Lower lobe of right lung (tissue), 2 donors: ENCODE results near the gene ADGRL3. TPM values are rescaled to one million over a fixed set of nuclear protein-coding genes. Genes with fewer than 3 reads are reported as not detected.

Experiments
- ATAC-seq, 2 donors: fragments of 200-7000 bp; cut with Tn5 transposase; one replicate each; pipeline ENCODE4 v1.9.1; 2020 to 2022; ENCODE audit warnings: mild to moderate bottlenecking in 2 of 2, moderate library complexity in 2 of 2
- DNase-seq: peaks from one replicate; pipeline ENCODE4 v3.0.0-alpha.2; 2020
- H3K27ac ChIP-seq: fragments of 200-600 bp; one replicate; pipeline ENCODE4 v1.8.0; 2022
- H3K27me3 ChIP-seq: fragments of 200-600 bp; one replicate; pipeline ENCODE4 v1.8.0; 2022; ENCODE audit warnings: low read depth
- H3K36me3 ChIP-seq: fragments of 200-600 bp; one replicate; pipeline ENCODE4 v1.8.0; 2022; ENCODE audit warnings: mild to moderate bottlenecking
- H3K4me1 ChIP-seq: fragments of 200-600 bp; one replicate; pipeline ENCODE4 v1.8.0; 2022
- H3K4me3 ChIP-seq: fragments of 200-600 bp; one replicate; pipeline ENCODE4 v1.8.0; 2022; ENCODE audit warnings: mild to moderate bottlenecking
- H3K9me3 ChIP-seq: fragments of 200-600 bp; one replicate; pipeline ENCODE4 v1.8.0; 2022
- CTCF ChIP-seq: fragments of 200-600 bp; IDR thresholded peaks from one replicate; pipeline ENCODE4 v1.8.0; 2022; ENCODE audit warnings: antibody characterized with exemption, mild to moderate bottlenecking
- intact Hi-C: fragments of 100-400 bp; cut with DNase I; formaldehyde crosslinking; loops from one replicate; pipeline ENCODE4 v1.11.0; 2022
- total RNA-seq: library from RNA; stranded (reverse); fragmentation: NEBNext Ultra II Directional; extraction: Animal tissue kit (Norgen Biotek cat#: 25700); gene quantifications from one replicate; pipeline ENCODE4 v1.2.1, GENCODE V29; 2021
- donor health status: DM: no; HTN: yes; CAD: no; lungs with severe emphysema.

The ADGRL3 gene
- total RNA-seq, 1 donor from 2014 or later = 6.0 TPM

GRCh38 chr4:61445374-61446063 is 245.4 kb downstream of the ADGRL3 start:
- intact Hi-C loops = no loop called here
- no peak for DNase-seq
- no peak for ATAC-seq

GRCh38 chr4:61446941-61447340 is 246.8 kb downstream of the ADGRL3 start:
- ATAC-seq = no peak
- intact Hi-C loops = no loop called here

More at GRCh38 chr4:61445374-61446063, 245.4 kb downstream of the ADGRL3 start:
- H3K36me3 ChIP-seq = no peaks in the 10 kb centered on the region
- no peaks in the 10 kb centered on the region for H3K4me1 ChIP-seq
- no peak overlapping the region for H3K4me3 ChIP-seq
- H3K27ac ChIP-seq = no peak overlapping the region
- no peaks in the 10 kb centered on the region for H3K27me3 ChIP-seq
- H3K9me3 ChIP-seq = no peaks in the 10 kb centered on the region
- no peak for TF ChIP-seq CTCF

GRCh38 chr4:61447918-61448317 is 247.8 kb downstream of the ADGRL3 start:
- Histone ChIP-seq H3K27me3 (no peaks in the 10 kb centered on the region), H3K4me1 (no peaks in the 10 kb centered on the region), H3K4me3 (no peak overlapping the region), H3K9me3 (no peaks in the 10 kb centered on the region), H3K36me3 (no peaks in the 10 kb centered on the region), H3K27ac (no peak overlapping the region)
- intact Hi-C loops = no loop called here
- DNase-seq (no peak), ATAC-seq (no peak)
- no peak for TF ChIP-seq CTCF

More at GRCh38 chr4:61446941-61447340, 246.8 kb downstream of the ADGRL3 start:
- Histone ChIP-seq H3K4me1 (no peaks in the 10 kb centered on the region), H3K9me3 (no peaks in the 10 kb centered on the region), H3K4me3 (no peak overlapping the region), H3K27me3 (no peaks in the 10 kb centered on the region), H3K36me3 (no peaks in the 10 kb centered on the region), H3K27ac (no peak overlapping the region)
- TF ChIP-seq CTCF = no peak
- no peak for DNase-seq

GRCh38 chr4:61451935-61452334 is 251.8 kb downstream of the ADGRL3 start:
- Histone ChIP-seq H3K36me3 (no peaks in the 10 kb centered on the region), H3K4me3 (no peak overlapping the region), H3K4me1 (no peaks in the 10 kb centered on the region), H3K9me3 (no peaks in the 10 kb centered on the region), H3K27me3 (no peaks in the 10 kb centered on the region), H3K27ac (no peak overlapping the region)
- ATAC-seq = no peak
- intact Hi-C loops = no loop called here
- TF ChIP-seq CTCF = no peak
- DNase-seq = no peak

- no peak overlapping the region for H3K27ac ChIP-seq
- H3K9me3 ChIP-seq = no peaks in the 10 kb centered on the region
- H3K4me1 ChIP-seq = no peaks in the 10 kb centered on the region
These were observed 261.8 kb downstream of the ADGRL3 start for GRCh38 chr4:61461956-61462355.

More at GRCh38 chr4:61461956-61462355, 261.8 kb downstream of the ADGRL3 start:
- Histone ChIP-seq H3K4me3 (no peak overlapping the region), H3K36me3 (no peaks in the 10 kb centered on the region), H3K27me3 (no peaks in the 10 kb centered on the region)
- TF ChIP-seq CTCF = no peak
- intact Hi-C loops = no loop called here
- ATAC-seq (no peak), DNase-seq (no peak)
